Measurements from ENCODE around the gene CDC42BPA. TPM values are rescaled to one million over a fixed set of nuclear protein-coding genes. Genes with fewer than 3 reads are reported as not detected.

The CDC42BPA gene
- total RNA-seq, 1 experiment from 2014 or later = 30.1 TPM

GRCh38 chr1:227333423-227333822 lies 15.1 kb upstream of the CDC42BPA start:
- Histone ChIP-seq H4K20me1 (ENCODE audit: control insufficient read depth, insufficient read depth, insufficient read length) (no peaks in the 10 kb centered on the region), H3K79me1 (ENCODE audit: insufficient read depth, low read depth, low read length, poor library complexity, severe bottlenecking) (no peaks in the 10 kb centered on the region), H3K27me3 (ENCODE audit: insufficient read depth, low read length) (no peaks in the 10 kb centered on the region), H3K79me2 (ENCODE audit: insufficient read depth, low read length) (no peaks in the 10 kb centered on the region), H3T11ph (ENCODE audit: low read length) (no peak overlapping the region), H2BK20ac (ENCODE audit: low read depth, low read length, poor library complexity, severe bottlenecking) (no peak overlapping the region), H2AFZ (ENCODE audit: low read length) (no peak overlapping the region), H3K27ac (ENCODE audit: insufficient read length, low read depth, low read length) (no peak overlapping the region), H3K23ac (ENCODE audit: insufficient read length, low read depth, low read length) (no peak overlapping the region), H4K5ac (ENCODE audit: insufficient read length, low read depth, low read length) (no peak overlapping the region), H2BK120ac (ENCODE audit: low read depth, low read length, poor library complexity, severe bottlenecking) (no peak overlapping the region), H3K14ac (ENCODE audit: insufficient read depth, low read length) (no peak overlapping the region), H3K56ac (ENCODE audit: insufficient read length, low read depth, low read length) (no peak overlapping the region), H2BK12ac (ENCODE audit: insufficient read length, low read depth, low read length) (no peak overlapping the region), H3K4me2 (ENCODE audit: insufficient read depth, insufficient read length, low read length) (no peak overlapping the region), H3K4me1 (ENCODE audit: insufficient read depth, low read length) (peaks cover 4% of the 10 kb centered on the region; the same call in 1 of the 2 replicates), H4K8ac (replicated peaks; ENCODE audit: insufficient read length, low read depth, low read length) (no peak overlapping the region), H3K18ac (ENCODE audit: insufficient read length, low read depth, low read length) (no peak overlapping the region), H4K91ac (ENCODE audit: insufficient read length, low read depth, low read length) (no peak overlapping the region), H2AK5ac (ENCODE audit: insufficient read length, low read length) (no peak overlapping the region), H3K9me3 (ENCODE audit: control insufficient read depth, low read depth, low read length) (peaks cover 5% of the 10 kb centered on the region), H3K4ac (ENCODE audit: low read depth, low read length) (no peak overlapping the region), H2BK15ac (ENCODE audit: low read depth, low read length) (no peak overlapping the region), H3K23me2 (ENCODE audit: insufficient read length, low read depth, low read length, poor library complexity, severe bottlenecking) (no peaks in the 10 kb centered on the region), H3K9ac (ENCODE audit: extremely low read depth, insufficient read length, low read length) (no peak overlapping the region), H2BK5ac (ENCODE audit: insufficient read length, low read length) (no peak overlapping the region)
- DNase-seq = no peak
- peaks cover 9% of the 10 kb centered on the region for H3K27me3 Mint-ChIP-seq (ENCODE audit: low read depth)
- H3K4me3 Mint-ChIP-seq = no peak overlapping the region
- no peak overlapping the region for H3K27ac Mint-ChIP-seq
- peaks cover 8 to 14% (median 9%) of the 10 kb centered on the region in 3 experiments; a peak in 6 of 7 replicates for H3K36me3 Mint-ChIP-seq (ENCODE audit: insufficient read depth in 1 of 3, low read depth in 3 of 3)
- TF ChIP-seq CTCF (conservative IDR thresholded peaks at IDR 0.05) = no peak
- peaks cover 15 to 16% of the 10 kb centered on the region in 2 experiments for H3K9me3 Mint-ChIP-seq
- peaks cover 12 to 13% of the 10 kb centered on the region in 2 experiments for H3K4me1 Mint-ChIP-seq
- WGBS (ENCODE audit: extremely low coverage, insufficient read length, low lambda C conversion rate) = no CpG with 5 or more reads among the region's 4 CpGs

Data from H9 (cell line).